ENCODE measurements around the gene VPS8. TPM values are rescaled to one million over a fixed set of nuclear protein-coding genes. Genes with fewer than 3 reads are reported as not detected.

Gene VPS8
- total RNA-seq, 2 donors from 2014 or later, result 39.2 to 52.7 TPM

DNA sequence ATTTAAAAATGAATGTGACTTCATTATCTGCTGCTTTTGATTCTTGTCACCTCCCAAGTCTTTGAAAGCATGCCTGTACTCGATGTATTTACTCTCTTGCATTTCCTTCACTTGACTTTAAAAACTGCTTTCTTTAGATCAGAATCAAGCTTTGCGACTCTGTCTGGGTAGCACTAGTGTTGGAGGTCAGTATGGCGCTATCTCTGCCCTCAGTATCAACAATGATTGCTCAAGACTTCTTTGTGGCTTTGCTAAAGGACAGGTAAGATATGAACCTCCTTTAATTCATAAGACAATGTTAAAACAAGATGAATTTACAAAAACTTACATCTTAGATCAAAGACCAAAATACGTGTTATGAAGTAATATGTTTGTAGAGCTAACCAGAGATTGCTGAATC lies 37.0 kb downstream of the VPS8 start:
- Histone ChIP-seq H3K27me3 (no peaks in the 10 kb centered on the region), H3K9me3 (no peaks in the 10 kb centered on the region), H3K36me3 (replicated peaks in 1 of 2; ENCODE audit: insufficient read depth in 1 of 2, low read depth in 2 of 2) (peaks cover 0 to 2% of the 10 kb centered on the region in 2 donors), H3K4me3 (no peak overlapping the region), H3K4me1 (no peaks in the 10 kb centered on the region), H3K27ac (no peak overlapping the region)
- no peak for TF ChIP-seq POLR2A (IDR thresholded peaks at IDR 0.05)
- TF ChIP-seq, protein P1, sequence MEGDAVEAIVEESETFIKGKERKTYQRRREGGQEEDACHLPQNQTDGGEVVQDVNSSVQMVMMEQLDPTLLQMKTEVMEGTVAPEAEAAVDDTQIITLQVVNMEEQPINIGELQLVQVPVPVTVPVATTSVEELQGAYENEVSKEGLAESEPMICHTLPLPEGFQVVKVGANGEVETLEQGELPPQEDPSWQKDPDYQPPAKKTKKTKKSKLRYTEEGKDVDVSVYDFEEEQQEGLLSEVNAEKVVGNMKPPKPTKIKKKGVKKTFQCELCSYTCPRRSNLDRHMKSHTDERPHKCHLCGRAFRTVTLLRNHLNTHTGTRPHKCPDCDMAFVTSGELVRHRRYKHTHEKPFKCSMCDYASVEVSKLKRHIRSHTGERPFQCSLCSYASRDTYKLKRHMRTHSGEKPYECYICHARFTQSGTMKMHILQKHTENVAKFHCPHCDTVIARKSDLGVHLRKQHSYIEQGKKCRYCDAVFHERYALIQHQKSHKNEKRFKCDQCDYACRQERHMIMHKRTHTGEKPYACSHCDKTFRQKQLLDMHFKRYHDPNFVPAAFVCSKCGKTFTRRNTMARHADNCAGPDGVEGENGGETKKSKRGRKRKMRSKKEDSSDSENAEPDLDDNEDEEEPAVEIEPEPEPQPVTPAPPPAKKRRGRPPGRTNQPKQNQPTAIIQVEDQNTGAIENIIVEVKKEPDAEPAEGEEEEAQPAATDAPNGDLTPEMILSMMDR (IDR thresholded peaks at IDR 0.05), result no peak
- 83 to 84% methylated on average over 4 of the region's 4 CpGs for WGBS, 2 donors
- no peak for ATAC-seq
- no peak for DNase-seq
- intact Hi-C loops (cut with DNase I), result no loop called here

DNA sequence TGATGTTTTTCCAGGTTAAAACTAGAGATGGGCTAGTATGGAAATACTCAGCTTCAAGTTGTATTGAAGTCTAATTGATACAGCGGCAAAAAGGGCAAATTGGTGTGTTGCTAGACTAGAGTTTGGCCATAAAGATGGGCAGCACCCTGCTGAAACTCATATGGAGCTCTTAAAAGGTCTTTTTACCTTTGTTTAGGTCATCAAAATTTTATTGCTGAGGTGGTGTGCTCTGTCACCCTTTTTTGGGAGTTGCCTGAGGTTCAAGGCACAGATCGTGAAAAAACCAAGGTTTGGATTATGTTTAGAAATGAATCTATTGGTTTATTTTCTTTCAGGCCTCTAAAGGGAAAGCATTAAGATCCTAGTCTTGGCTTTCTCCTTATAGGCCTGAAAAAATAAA lies 38.2 kb downstream of the VPS8 start:
- Histone ChIP-seq H3K27me3 (no peaks in the 10 kb centered on the region), H3K4me3 (no peak overlapping the region), H3K4me1 (no peaks in the 10 kb centered on the region), H3K36me3 (replicated peaks in 1 of 2; ENCODE audit: insufficient read depth in 1 of 2, low read depth in 2 of 2) (peaks cover 7 to 8% of the 10 kb centered on the region in 2 donors), H3K27ac (no peak overlapping the region), H3K9me3 (no peaks in the 10 kb centered on the region)
- ATAC-seq (no peak), DNase-seq (no peak)
- TF ChIP-seq POLR2A (IDR thresholded peaks at IDR 0.05), result no peak
- TF ChIP-seq, protein P1 (IDR thresholded peaks at IDR 0.05), result no peak
- intact Hi-C loops (cut with DNase I), result no loop called here
- WGBS, 2 donors, result 95 to 98% methylated on average over 2 of the region's 2 CpGs

DNA sequence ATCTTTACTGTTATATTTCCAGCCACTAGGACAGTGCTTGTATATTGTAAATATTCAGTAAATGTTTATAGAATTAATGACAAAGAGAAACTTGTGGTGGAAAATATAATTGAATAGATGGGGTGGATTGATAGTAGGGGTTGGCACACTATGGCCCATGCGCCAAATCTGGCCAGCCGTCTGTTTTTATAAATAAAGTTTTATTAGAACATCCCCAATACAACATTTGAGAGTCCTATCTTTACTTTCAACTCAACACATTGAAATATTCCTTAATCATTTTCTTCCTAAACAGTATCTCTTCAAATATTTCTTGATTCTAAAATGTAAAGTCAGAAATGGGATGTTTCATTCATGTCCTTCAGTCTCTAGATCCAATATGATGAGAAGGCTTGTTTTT lies 45.1 kb downstream of the VPS8 start:
- no peaks in the 10 kb centered on the region for H3K9me3 ChIP-seq
- peaks cover 8 to 15% of the 10 kb centered on the region in 2 donors for H3K36me3 ChIP-seq (replicated peaks in 1 of 2; ENCODE audit: insufficient read depth in 1 of 2, low read depth in 2 of 2)
- TF ChIP-seq POLR2A (IDR thresholded peaks at IDR 0.05), result no peak
- TF ChIP-seq, protein P1 (IDR thresholded peaks at IDR 0.05), result no peak
- intact Hi-C loops (cut with DNase I), result no loop called here
- no peak overlapping the region for H3K27ac ChIP-seq
- no peak overlapping the region for H3K4me3 ChIP-seq
- H3K4me1 ChIP-seq, result no peaks in the 10 kb centered on the region
- no peak for DNase-seq
- no peak for ATAC-seq
- H3K27me3 ChIP-seq, result no peaks in the 10 kb centered on the region
- WGBS, 2 donors, result 99 to 100% methylated on average over 2 of the region's 2 CpGs

DNA sequence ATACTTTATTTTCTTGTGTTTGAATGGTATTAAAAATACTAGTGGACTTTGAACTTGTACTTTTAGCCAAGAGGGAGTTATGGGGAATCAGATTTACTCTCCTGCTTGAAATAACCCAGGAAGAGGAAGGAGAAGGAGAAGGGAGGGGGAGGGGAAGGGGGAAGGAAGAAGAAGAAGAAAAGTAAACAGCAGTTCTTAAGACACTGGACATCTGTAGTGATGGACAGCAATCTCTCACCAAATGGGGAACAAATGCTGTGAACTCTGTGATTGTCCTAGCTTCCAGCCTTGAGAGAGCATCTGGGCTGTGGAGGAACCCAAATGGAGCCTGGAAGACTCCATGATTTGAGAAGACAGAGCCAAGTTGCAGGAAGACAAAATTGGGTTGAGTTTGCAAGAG lies 52.0 kb downstream of the VPS8 start:
- TF ChIP-seq, protein P1 (IDR thresholded peaks at IDR 0.05), result no peak
- no peak for TF ChIP-seq POLR2A (IDR thresholded peaks at IDR 0.05)
- DNase-seq (no peak), ATAC-seq (no peak)
- peaks cover 0 to 5% of the 10 kb centered on the region in 2 donors for H3K36me3 ChIP-seq (replicated peaks in 1 of 2; ENCODE audit: insufficient read depth in 1 of 2, low read depth in 2 of 2)
- no peaks in the 10 kb centered on the region for H3K4me1 ChIP-seq
- no peak overlapping the region for H3K27ac ChIP-seq
- H3K4me3 ChIP-seq, result no peak overlapping the region
- intact Hi-C loops (cut with DNase I), result no loop called here
- H3K9me3 ChIP-seq, result no peaks in the 10 kb centered on the region
- H3K27me3 ChIP-seq, result no peaks in the 10 kb centered on the region

DNA sequence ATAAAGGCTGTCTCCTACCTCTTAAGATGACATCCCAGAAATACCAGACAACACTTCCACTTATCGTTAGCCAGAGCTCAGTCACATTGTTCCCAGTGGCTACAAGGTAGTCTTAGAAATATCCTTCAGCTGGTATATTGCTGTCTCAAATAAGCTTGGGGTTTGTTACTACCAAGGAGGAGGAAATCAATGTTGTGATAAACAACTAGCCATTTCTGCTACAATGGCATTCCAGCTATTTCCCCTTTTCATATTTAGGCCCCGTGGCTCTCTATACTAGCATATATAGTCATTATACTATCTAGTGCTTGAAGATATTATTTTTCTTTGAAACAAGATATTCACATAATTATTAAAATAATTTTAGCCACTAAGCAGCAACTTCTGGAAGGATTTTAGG lies 56.5 kb downstream of the VPS8 start:
- no peak for DNase-seq
- no peak for ATAC-seq
- Histone ChIP-seq H3K9me3 (no peaks in the 10 kb centered on the region), H3K27me3 (no peaks in the 10 kb centered on the region), H3K27ac (no peak overlapping the region), H3K36me3 (replicated peaks in 1 of 2; ENCODE audit: insufficient read depth in 1 of 2, low read depth in 2 of 2) (peaks cover 0 to 5% of the 10 kb centered on the region in 2 donors), H3K4me3 (no peak overlapping the region), H3K4me1 (no peaks in the 10 kb centered on the region)
- no peak for TF ChIP-seq POLR2A (IDR thresholded peaks at IDR 0.05)
- TF ChIP-seq, protein P1 (IDR thresholded peaks at IDR 0.05), result no peak
- intact Hi-C loops (cut with DNase I), result no loop called here
- 77 to 90% methylated on average over 2 of the region's 2 CpGs for WGBS, 2 donors

Measured in body of pancreas (tissue), 4 donors.